K562 (cell line): ENCODE results near the gene ZNF385D.

Source experiments
- CHD2 ChIP-seq: IDR thresholded peaks from 2 replicates; pipeline ENCODE4 v1.6.1; 2011; ENCODE audit warnings: low read depth, low read length
- CTCF ChIP-seq, 3 experiments: IDR thresholded peaks in 2 of 3; conservative IDR thresholded peaks in 1 of 3; 2 replicates each; pipeline ENCODE4 v1.5.1; 2011 to 2012; ENCODE audit warnings: low read length in 3 of 3, mild to moderate bottlenecking in 3 of 3, control low read depth in 2 of 3, improper control_type of control experiment in 1 of 3, inconsistent platforms in 1 of 3, low read depth in 1 of 3, mixed read lengths in 1 of 3, moderate library complexity in 1 of 3; ENCODE audit not compliant: insufficient read depth in 2 of 3
- JUN ChIP-seq, 2 experiments: sonication (generic) in 1 of 2; formaldehyde crosslinking in 1 of 2; IDR thresholded peaks; 2 replicates each; pipeline versions ENCODE4 v1.6.1 to v1.8.0; 2012 to 2022; ENCODE audit warnings: borderline replicate concordance in 2 of 2, mild to moderate bottlenecking in 2 of 2, improper control_type of control experiment in 1 of 2, low read depth in 1 of 2, low read length in 1 of 2, missing genetic modification reagents in 1 of 2
- NBN ChIP-seq: fragments of 450-650 bp; IDR thresholded peaks from 2 replicates; pipeline ENCODE4 v1.6.1; 2016; ENCODE audit warnings: low read depth, mild to moderate bottlenecking
- PML ChIP-seq: IDR thresholded peaks from 2 replicates; pipeline ENCODE4 v1.6.1; 2012; ENCODE audit warnings: low read length, inconsistent platforms
- SRF ChIP-seq, 2 experiments: fragments of 250-450, 450-650 bp in 1 of 2; sonication (Bioruptor Pico) in 1 of 2; sonication (generic) in 1 of 2; formaldehyde crosslinking; IDR thresholded peaks; 2 replicates each; pipeline versions ENCODE4 v1.5.0 to v1.5.1; 2020 to 2022; ENCODE audit warnings: mild to moderate bottlenecking in 1 of 2, missing genetic modification reagents in 1 of 2
- SRSF9 ChIP-seq: fragments of 200-400 bp; formaldehyde crosslinking; IDR thresholded peaks from 2 replicates; pipeline ENCODE4 v1.6.1; 2017; ENCODE audit warnings: low read depth, low read length, borderline replicate concordance

- TF ChIP-seq PML: no peak
- TF ChIP-seq NBN: no peak
- TF ChIP-seq JUN (IDR thresholded peaks at IDR 0.05; ENCODE audit: borderline replicate concordance, low read depth, low read length): no peak
- TF ChIP-seq JUN (CRISPR knock-in tag; IDR thresholded peaks at IDR 0.05; ENCODE audit: borderline replicate concordance): no peak
- no peak for TF ChIP-seq CHD2
- no peak for TF ChIP-seq CTCF (IDR thresholded peaks at IDR 0.05 in 2 of 3, conservative IDR thresholded peaks at IDR 0.05 in 1 of 3; ENCODE audit: insufficient read depth in 2 of 3, low read depth in 1 of 3, low read length in 3 of 3)
- no peak for TF ChIP-seq SRF (CRISPR knock-in tag; IDR thresholded peaks at IDR 0.05)
- TF ChIP-seq SRSF9: no peak
Observed at GRCh38 chr3:21425715-21426114, 325.3 kb downstream of the ZNF385D start.
